Stimulated activated CD8-positive, alpha-beta memory T cell treated with anti-CD3 and anti-CD28 coated beads, Interleukin-12 subunit alpha, Interleukin-12 subunit beta, amount 100 ng/mL, for 24 hours (primary cell): ENCODE data around the gene USP36.
A peak's percentile ranks its signal among the peaks of the same experiment; 100 is the strongest.

Experiments used
- DNase-seq: peaks from one replicate; pipeline ENCODE4 v3.0.0-alpha.2; 2020; ENCODE audit errors: extremely low read depth

The USP36 gene

GRCh38 chr17:78815696-78816095 is 24.9 kb downstream of the USP36 start:
- DNase-seq = no peak

DNA sequence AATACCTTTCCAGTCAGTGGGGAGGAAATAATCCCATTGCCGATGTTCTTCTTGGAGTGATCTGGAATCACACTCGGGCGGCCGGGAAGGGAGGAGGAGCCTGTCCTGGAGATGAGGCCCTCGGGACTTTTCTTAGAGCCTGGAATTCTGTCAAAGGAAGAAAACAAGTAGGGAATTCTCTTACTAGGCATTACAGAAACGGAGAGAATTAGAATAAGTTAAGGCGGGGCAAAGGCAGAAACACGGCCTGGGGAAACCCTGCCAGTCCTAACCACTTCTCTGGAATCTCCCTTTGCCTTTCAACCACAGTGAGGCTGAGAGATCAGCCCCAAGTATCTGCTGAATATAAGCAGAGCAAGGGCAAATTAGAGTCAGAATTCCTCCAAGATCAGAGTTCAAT is 27.8 kb downstream of the USP36 start:
- no peak for DNase-seq

DNA sequence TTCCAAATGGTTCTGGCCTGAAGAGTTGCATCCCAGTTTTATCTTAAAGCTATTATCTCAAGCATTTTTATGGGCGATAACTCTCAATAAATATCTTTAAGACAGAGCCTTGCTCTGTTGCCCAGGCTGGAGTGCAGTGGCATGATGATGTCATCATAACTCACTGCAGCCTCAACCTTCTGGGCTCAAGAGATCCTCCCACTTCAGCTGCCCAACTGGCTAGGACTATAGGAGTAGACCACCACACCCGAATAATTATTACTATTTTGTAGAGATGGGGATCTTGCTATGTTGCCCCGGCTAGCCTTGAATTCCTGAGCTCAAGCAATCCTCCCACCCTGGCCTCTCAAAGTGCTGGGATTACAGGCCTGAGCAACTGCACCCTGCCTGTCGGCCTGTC is 32.5 kb downstream of the USP36 start:
- no peak for DNase-seq

DNA sequence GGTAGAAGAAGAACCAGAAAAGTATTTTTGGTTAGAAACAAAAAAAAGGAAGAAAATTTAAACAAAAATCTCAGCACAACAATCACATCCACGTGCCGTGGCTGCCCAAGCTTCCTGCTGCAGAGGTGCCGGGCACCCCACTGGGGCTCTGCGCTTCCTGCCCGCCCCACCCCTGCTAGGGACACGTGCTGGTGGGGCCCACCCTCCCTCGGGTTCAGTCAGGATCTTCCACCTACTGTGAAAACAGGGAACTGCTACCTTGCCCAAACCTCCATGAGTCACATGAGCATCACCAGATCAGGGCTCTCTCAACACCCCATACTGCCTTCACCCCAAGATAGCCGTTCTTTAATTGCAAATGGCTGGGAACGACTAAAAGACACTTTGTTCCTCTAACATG is 34.2 kb downstream of the USP36 start:
- DNase-seq = no peak

DNA sequence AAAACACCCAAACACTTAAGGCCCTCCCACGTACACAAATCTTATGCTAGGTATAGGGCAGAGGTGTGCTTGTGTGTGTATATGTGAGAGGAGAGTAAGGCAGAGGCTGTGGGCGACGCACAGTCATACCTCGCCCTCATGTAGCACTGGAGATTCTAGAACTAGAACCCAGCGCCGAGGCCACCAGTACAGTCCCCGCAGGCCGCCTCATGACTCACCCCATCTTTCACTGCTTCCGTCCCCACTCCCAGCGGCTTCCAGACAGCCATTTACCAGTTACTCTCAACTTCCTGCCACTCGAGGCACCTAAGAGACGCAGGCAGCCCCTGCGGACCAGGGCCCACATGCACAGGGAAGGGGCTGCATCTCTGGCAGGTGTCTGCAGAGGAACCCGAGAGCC is 35.3 kb downstream of the USP36 start:
- DNase-seq = peak; percentile 36

GRCh38 chr17:78804777-78805176 is 35.8 kb downstream of the USP36 start:
- DNase-seq = no peak

DNA sequence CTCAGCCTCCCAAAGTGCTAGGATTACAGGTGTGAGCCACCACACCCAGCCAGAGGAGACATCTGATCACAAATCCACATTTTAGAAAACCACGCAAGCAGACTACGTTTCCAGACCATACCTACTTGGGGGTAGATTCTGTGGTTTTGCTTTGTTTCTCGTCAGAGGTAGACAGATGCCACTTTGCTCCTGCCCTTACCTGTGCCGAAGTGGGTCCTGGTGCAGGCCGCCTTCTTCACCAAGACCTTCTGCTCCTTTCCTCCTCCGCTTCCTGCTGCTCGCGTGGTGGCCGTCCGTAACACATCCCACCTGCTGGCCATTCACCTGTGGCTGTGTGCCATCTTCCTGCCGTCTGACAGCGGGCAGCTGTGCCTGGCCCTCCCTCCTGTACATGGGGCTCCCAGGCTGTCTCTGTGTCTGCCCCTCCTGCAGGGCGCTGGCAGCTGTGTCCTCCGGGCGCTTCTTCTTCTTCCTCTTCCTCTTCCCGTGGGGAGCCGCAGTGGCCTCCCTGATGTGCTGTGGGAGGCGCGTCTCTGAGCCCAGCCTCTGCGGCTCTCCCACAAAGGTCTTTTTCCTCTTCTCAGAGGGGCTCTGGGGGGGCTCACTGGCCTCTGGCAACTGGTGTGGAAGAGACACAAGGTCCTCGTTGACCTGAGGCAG is 37.3 kb downstream of the USP36 start:
- DNase-seq = no peak

- DNase-seq = no peak
Observed at GRCh38 chr17:78802459-78802858, 38.2 kb downstream of the USP36 start.

GRCh38 chr17:78802008-78802407 is 38.6 kb downstream of the USP36 start:
- DNase-seq = no peak

DNA sequence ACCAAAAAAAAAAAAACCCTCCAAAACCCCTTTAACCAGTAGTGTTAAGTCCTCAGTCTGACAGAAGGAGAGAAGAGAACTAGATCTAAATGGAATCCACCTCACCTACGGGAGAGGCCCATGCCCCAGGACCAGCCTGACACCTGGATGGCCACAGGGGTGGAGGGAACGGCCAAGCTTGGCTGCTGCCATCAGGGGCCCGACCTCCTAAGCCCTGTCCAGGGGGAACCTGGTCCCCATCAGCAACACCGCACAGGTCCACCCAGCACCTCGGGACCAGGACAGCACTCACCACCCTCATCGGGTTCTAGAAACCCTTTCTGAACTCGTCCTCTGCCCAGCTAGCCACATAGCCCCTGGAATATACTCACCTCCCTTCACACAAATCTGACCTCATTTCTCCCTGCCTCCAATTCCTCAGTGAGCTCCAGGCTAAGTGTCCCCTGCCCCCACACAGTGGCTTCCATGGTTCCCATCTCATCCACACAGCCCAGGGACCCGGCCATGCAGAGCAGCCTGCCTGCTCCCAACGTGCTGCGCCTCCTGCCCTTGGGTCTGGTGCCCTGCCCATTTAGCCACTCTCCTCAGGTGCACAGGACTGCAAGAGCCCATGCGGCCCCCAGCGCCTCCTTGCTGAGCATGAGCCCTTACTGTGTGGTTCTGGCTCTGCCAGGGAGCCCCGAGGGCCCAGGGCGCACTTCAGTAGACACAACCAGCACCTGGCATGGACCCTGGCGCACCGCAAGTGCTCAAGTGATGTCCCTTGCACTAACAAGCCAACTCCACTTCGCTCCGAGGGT is 40.3 kb downstream of the USP36 start:
- DNase-seq = no peak

GRCh38 chr17:78798695-78799559 is 41.7 kb downstream of the USP36 start:
- no peak for DNase-seq

DNA sequence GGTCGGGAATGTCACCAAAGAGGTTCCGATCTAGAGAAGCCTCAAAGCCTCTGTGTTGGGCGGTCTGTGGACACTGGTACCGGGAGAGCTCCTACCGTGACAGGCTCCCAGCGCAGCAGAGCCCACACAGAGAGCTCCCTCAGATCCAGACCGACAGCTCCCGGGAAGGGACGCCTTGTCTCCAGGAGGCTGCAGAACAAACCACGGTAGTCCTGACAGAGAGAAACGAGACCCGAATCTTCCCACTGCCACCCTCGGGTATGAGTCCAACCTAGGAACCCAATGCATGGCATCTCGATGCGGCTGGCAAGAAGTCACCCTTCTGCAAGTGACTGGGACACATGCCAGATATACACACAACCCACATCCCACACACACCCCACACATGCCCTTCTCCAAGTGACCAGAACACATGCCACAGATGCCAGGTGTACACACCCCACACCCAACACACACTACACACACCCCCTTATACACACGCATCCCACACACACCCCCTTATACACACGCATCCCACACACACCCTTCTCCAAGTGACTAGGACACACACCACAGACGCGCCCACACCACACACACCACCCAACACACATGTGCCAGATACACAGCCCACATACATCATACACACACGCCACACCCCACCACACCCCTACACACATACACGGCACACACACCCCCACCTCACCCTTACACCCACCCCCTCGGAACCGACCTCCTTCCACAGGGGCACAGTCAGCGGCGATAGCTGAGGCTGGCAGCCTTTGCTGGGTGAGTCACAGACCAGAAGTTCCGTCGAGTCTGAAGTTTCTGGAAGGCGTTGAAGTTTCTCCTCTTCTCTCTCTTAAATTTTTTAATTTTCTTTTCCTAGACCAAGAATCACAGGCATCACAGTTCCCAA is 42.7 kb downstream of the USP36 start:
- DNase-seq = no peak

- DNase-seq = no peak
Observed at GRCh38 chr17:78797213-78797612, 43.4 kb downstream of the USP36 start.

- no peak for DNase-seq
Observed at GRCh38 chr17:78796517-78796900, 44.1 kb downstream of the USP36 start.

DNA sequence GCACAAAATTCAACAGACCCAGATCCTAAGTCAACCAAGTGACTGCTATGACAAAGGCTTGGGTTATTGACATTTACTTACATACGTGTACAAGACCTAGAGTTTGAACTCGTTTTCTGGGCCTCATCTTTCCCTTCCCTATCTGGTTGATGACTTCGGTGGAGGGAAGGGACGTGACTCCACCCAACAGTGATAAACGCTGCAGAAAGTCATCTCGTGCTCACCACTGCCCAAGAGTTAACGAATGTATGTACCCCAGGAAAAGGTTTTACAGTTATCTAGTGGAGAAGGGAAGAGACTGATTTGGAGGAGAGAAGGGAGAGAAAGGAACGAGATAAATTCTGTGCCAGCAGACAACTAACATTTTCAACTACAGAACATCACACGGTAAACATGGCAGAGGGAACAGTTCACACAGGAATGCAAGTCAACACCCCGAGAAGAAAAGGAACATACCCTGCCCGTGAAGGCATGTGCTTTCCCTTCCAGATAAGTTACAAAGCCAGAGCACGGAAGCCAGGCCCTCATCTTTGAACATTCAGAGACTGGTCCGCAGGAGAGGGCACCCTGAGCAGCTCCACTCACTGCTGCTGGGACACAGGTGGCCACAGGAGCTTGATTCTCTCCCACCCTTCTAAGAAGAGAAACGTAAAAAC is 44.6 kb downstream of the USP36 start:
- DNase-seq = no peak

GRCh38 chr17:78794864-78795640 is 45.6 kb downstream of the USP36 start:
- no peak for DNase-seq

DNA sequence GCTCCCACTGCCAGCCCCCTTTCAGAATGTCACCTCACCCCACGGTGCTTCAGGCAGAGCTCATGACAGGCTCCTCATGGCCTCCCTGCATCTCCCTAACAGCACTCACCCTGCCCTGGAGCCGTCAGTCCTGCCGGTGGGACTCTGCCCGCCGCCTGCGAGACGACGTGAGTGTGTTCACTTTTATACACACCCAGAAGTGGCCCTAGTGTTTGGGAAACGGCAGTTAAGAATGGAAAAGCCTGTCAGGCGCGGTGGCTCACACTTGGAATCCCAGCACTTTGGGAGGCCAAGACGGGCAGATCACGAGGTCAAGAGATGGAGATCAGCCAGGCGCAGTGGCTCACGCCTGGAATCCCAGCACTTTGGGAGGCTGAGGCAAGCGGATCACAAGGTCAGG is 46.2 kb downstream of the USP36 start:
- DNase-seq = no peak

- DNase-seq = no peak
Observed at GRCh38 chr17:78793968-78794367, 46.6 kb downstream of the USP36 start.

- DNase-seq = no peak
Observed at GRCh38 chr17:78793415-78793814, 47.2 kb downstream of the USP36 start.
